IMR-90 (cell line): Measurements from ENCODE around the gene MFAP3L. TPM values are rescaled to one million over a fixed set of nuclear protein-coding genes. Genes with fewer than 3 reads are reported as not detected.

ENCODE experiments used
- ATAC-seq: fragments of 200-7000 bp; cut with Tn5 transposase; 2 replicates; pipeline ENCODE4 v1.9.1; 2020; ENCODE audit warnings: low read depth, mild to moderate bottlenecking, moderate library complexity
- BruUV-seq: library from RNA; stranded (reverse); fragments of 400-500 nt; replicated peaks from 2 replicates; lab custom pipeline; 2021; lab: Mats Ljungman, UMichigan
- CTCF ChIA-PET: fragments of 300-600 bp; formaldehyde crosslinking; extraction: SDS; loops from one replicate; lab custom pipeline; 2021; ENCODE audit warnings: antibody characterized with exemption; lab: Yijun Ruan, JAX
- POLR2A ChIA-PET: fragments of 300-600 bp; sonication (Branson Sonifier 250); formaldehyde crosslinking; loops from one replicate; lab custom pipeline; 2022; ENCODE audit warnings: antibody characterized with exemption; ENCODE audit not compliant: unreplicated experiment; lab: Charles Lee
- DNase-seq: peaks from one replicate; pipeline ENCODE4 v3.0.0; 2013
- H2AFZ ChIP-seq: replicated peaks from 2 replicates; pipeline ENCODE3; 2013; ENCODE audit warnings: low read length, mild to moderate bottlenecking; ENCODE audit not compliant: poor library complexity
- H2AK5ac ChIP-seq: 2 replicates; pipeline ENCODE4 v1.6.1; 2013; ENCODE audit warnings: low read depth, low read length, inconsistent platforms
- H2AK9ac ChIP-seq: replicated peaks from 2 replicates; pipeline ENCODE3; 2013; ENCODE audit warnings: mild to moderate bottlenecking, low read depth, low read length, moderate library complexity; ENCODE audit not compliant: poor library complexity
- H2BK120ac ChIP-seq: 2 replicates; pipeline ENCODE4 v1.6.1; 2013; ENCODE audit warnings: low read depth, low read length, inconsistent platforms
- H2BK15ac ChIP-seq: 3 replicates; pipeline ENCODE4 v1.6.1; 2013; ENCODE audit warnings: low read depth, low read length, inconsistent platforms
- H2BK20ac ChIP-seq: 2 replicates; pipeline ENCODE4 v1.6.1; 2013; ENCODE audit warnings: low read depth, mild to moderate bottlenecking, inconsistent platforms, low read length, moderate library complexity
- H2BK5ac ChIP-seq: 2 replicates; pipeline ENCODE4 v1.6.1; 2013; ENCODE audit warnings: mild to moderate bottlenecking, low read depth, low read length, inconsistent platforms; ENCODE audit not compliant: poor library complexity, severe bottlenecking
- H3K14ac ChIP-seq: replicated peaks from 2 replicates; pipeline ENCODE4 v1.6.1; 2013; ENCODE audit warnings: low read depth, low read length, inconsistent platforms
- H3K18ac ChIP-seq: 2 replicates; pipeline ENCODE4 v1.6.1; 2013; ENCODE audit warnings: low read depth, low read length, control low read depth
- H3K23ac ChIP-seq: 2 replicates; pipeline ENCODE4 v1.6.1; 2013; ENCODE audit warnings: low read depth, low read length, inconsistent platforms
- H3K27ac ChIP-seq: 2 replicates; pipeline ENCODE4 v1.5.1; 2013; ENCODE audit warnings: mild to moderate bottlenecking, control low read depth, low read length; ENCODE audit not compliant: insufficient read depth
- H3K27me3 ChIP-seq: 2 replicates; pipeline ENCODE4 v1.6.1; 2013; ENCODE audit warnings: low read length; ENCODE audit not compliant: control insufficient read depth, insufficient read depth
- H3K36me3 ChIP-seq: 2 replicates; pipeline ENCODE4 v1.6.1; 2013; ENCODE audit warnings: low read length, mixed read lengths; ENCODE audit not compliant: control insufficient read depth, insufficient read depth
- H3K4ac ChIP-seq: 2 replicates; pipeline ENCODE4 v1.6.1; 2013; ENCODE audit warnings: low read depth, low read length, inconsistent platforms
- H3K4me1 ChIP-seq: 2 replicates; pipeline ENCODE4 v1.6.1; 2013; ENCODE audit warnings: low read length, mixed read lengths; ENCODE audit not compliant: control insufficient read depth, insufficient read depth
- H3K4me2 ChIP-seq: 2 replicates; pipeline ENCODE4 v1.6.1; 2013; ENCODE audit warnings: low read depth, mild to moderate bottlenecking, control low read depth, low read length, moderate library complexity
- H3K4me3 ChIP-seq: 2 replicates; pipeline ENCODE4 v1.5.1; 2013; ENCODE audit warnings: low read depth, mild to moderate bottlenecking, control low read depth, low read length, moderate library complexity; ENCODE audit not compliant: insufficient read depth
- H3K56ac ChIP-seq: 2 replicates; pipeline ENCODE4 v1.6.1; 2013; ENCODE audit warnings: low read length, inconsistent platforms; ENCODE audit not compliant: insufficient read depth; ENCODE audit errors: extremely low read depth
- H3K79me1 ChIP-seq, 2 experiments: 2 replicates each; pipeline ENCODE4 v1.6.1; 2013; ENCODE audit warnings: low read length in 2 of 2, inconsistent platforms in 1 of 2, low read depth in 1 of 2
- H3K9ac ChIP-seq: 2 replicates; pipeline ENCODE4 v1.6.1; 2013; ENCODE audit warnings: low read depth, low read length, control low read depth
- H3K9me1 ChIP-seq: 2 replicates; pipeline ENCODE4 v1.6.1; 2013; ENCODE audit warnings: low read length, inconsistent platforms; ENCODE audit not compliant: insufficient read depth
- H3K9me3 ChIP-seq: 2 replicates; pipeline ENCODE4 v1.6.1; 2013; ENCODE audit warnings: low read length; ENCODE audit not compliant: control insufficient read depth, insufficient read depth
- H4K20me1 ChIP-seq: 2 replicates; pipeline ENCODE4 v1.6.1; 2013; ENCODE audit warnings: low read length, inconsistent platforms; ENCODE audit not compliant: insufficient read depth
- H4K5ac ChIP-seq: 2 replicates; pipeline ENCODE4 v1.6.1; 2013; ENCODE audit warnings: mild to moderate bottlenecking, low read depth, low read length, control low read depth
- H4K8ac ChIP-seq, 2 experiments: 2 replicates each; pipeline ENCODE4 v1.6.1; 2013; ENCODE audit warnings: low read depth in 2 of 2, low read length in 2 of 2, control low read depth in 1 of 2, inconsistent platforms in 1 of 2
- H4K91ac ChIP-seq: 2 replicates; pipeline ENCODE4 v1.6.1; 2013; ENCODE audit warnings: low read depth, low read length, inconsistent platforms; ENCODE audit not compliant: insufficient read depth
- CEBPB ChIP-seq: IDR thresholded peaks from 2 replicates; pipeline ENCODE4 v1.6.1; 2012; ENCODE audit warnings: low read depth, low read length, improper control_type of control experiment
- MAFK ChIP-seq: IDR thresholded peaks from 2 replicates; pipeline ENCODE4 v1.6.1; 2012; ENCODE audit warnings: low read depth, low read length, improper control_type of control experiment
- WGBS, 2 experiments: methylation state at CpG; one replicate each; pipeline versions ENCODE4 v1.1.5 to v1.1.7; 2013; ENCODE audit warnings: missing lambda C conversion rate in 2 of 2; ENCODE audit not compliant: insufficient read length in 1 of 2; ENCODE audit errors: extremely low coverage in 2 of 2; 5-methylcytosine and 5-hydroxymethylcytosine counted together
- dilution Hi-C: fragments of 300-500 bp; cut with HindIII; formaldehyde crosslinking; loops from one replicate; pipeline ENCODE4 v1.14.3; 2018; ENCODE audit warnings: low sequenced_read_pairs; ENCODE audit not compliant: unreplicated experiment
- in situ Hi-C: fragments of 300-500 bp; cut with MboI; formaldehyde crosslinking; loops from 3 replicates; pipeline ENCODE4 v1.14.3; 2019; ENCODE audit warnings: low sequenced_read_pairs, inconsistent platforms, mixed read lengths
- intact Hi-C: fragments of 100-400 bp; cut with micrococcal nuclease; formaldehyde crosslinking; loops from 2 replicates; pipeline ENCODE4 v1.10.0; 2022
- polyA plus RNA-seq, 3 experiments: library from polyadenylated mRNA; depleted of rRNA; stranded (reverse); fragments of >200 nt; gene quantifications; 2 replicates each; pipeline ENCODE4 v1.2.3, GENCODE V29; 2012; ENCODE audit warnings: low replicate concordance in 1 of 3
- total RNA-seq: library from RNA; depleted of rRNA; stranded (reverse); fragments of >200 nt; gene quantifications from 2 replicates; pipeline ENCODE4 v1.2.3, GENCODE V29; 2012

Gene MFAP3L
- total and polyA plus RNA-seq, 2 of the 4 experiments (the other 2 are of a cell fraction), result 0.22 to 0.36 TPM

DNA sequence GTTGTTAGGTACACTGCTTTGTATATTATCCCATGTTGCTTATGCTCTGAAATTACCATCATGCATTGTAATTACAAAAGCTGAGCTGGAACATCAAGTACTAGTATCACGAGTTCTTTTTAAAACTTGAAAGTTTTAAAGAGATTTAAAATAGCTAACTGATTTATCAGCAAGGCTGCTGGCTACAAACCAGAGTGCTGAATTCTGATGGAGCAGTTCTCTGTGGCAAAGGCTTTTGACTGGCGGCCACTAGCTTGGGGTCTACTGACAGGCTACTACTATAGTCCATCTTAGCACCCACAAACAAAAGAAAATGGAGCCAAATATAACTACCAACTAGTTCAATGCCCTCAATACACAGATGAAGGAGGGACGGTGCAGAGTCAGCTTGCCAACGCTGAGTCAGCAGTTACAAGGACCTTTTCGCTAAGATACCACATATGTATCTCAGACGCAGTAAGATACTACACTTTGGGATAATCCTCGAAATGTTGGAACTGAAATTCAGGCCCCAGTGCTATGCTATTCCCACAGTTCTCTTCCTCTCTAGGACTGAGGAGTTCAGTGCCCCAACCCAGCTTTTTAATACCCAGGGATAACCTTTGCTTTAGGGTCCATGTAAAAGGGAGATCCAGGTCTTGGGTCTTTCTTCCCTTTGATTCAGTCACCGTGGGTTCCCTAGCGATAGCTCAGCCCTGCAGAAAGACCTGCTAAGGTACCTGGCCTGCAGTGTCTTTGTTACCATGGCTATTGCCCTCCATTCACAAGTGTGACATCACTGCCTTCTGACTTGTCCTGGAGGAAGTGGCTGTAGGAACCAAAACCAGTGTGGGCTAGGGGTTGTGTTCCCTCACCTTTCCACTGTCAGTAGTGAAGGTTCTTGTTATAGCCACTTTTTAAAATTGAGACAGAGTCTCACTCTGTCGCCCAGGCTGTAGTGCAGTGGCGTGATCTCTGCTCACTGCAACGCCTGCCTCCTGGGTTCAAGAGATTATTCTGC lies 22.8 kb downstream of the MFAP3L start:
- ATAC-seq (no peak), DNase-seq (no peak)
- in situ Hi-C loops (no loop called here), intact Hi-C loops (no loop called here), dilution Hi-C loops (no loop called here)
- Histone ChIP-seq H3K4me3 (no peak overlapping the region), H2BK120ac (no peak overlapping the region), H3K9ac (no peak overlapping the region), H3K27me3 (no peaks in the 10 kb centered on the region), H3K4ac (no peak overlapping the region), H3K14ac (no peak overlapping the region), H3K36me3 (no peaks in the 10 kb centered on the region), H3K27ac (no peak overlapping the region), H2BK15ac (no peak overlapping the region), H2BK20ac (no peak overlapping the region), H3K9me3 (no peaks in the 10 kb centered on the region), H2AK5ac (no peak overlapping the region), H3K23ac (no peak overlapping the region), H2BK5ac (no peak overlapping the region), H3K79me1 (no peaks in the 10 kb centered on the region), H3K4me1 (no peaks in the 10 kb centered on the region), H4K20me1 (no peaks in the 10 kb centered on the region), H2AK9ac (no peak overlapping the region), H3K9me1 (no peaks in the 10 kb centered on the region), H3K18ac (no peak overlapping the region), H4K8ac (no peak overlapping the region), H4K5ac (no peak overlapping the region), H4K91ac (no peak overlapping the region), H2AFZ (no peak overlapping the region), H3K4me2 (no peak overlapping the region), H3K56ac (no peak overlapping the region)
- 94% methylated on average over 6 of the region's 12 CpGs; no CpG with 5 or more reads in 1 of the 2 experiments for WGBS, 2 experiments
- POLR2A ChIA-PET, result no interaction called here
- CTCF ChIA-PET, result no interaction called here
- TF ChIP-seq MAFK (peak; percentile 97), CEBPB (no peak)
- BruUV-seq, result no TSS peak
